Fibroblast of villous mesenchyme (primary cell): ENCODE data around the gene SBF2. TPM values are rescaled to one million over a fixed set of nuclear protein-coding genes. Genes with fewer than 3 reads are reported as not detected.
A peak's percentile ranks its signal among the peaks of the same experiment; 100 is the strongest.

Experiments
- DNase-seq: peaks from one replicate; pipeline ENCODE4 v3.0.0-alpha.2; 2010; ENCODE audit warnings: low read depth
- H3K4me3 ChIP-seq: 2 replicates; pipeline ENCODE4 v1.5.1; 2011; ENCODE audit warnings: low read depth, mild to moderate bottlenecking, low read length
- CTCF ChIP-seq: IDR thresholded peaks from 2 replicates; pipeline ENCODE4 v1.5.1; 2012; ENCODE audit warnings: low read depth, mild to moderate bottlenecking, low read length; ENCODE audit not compliant: insufficient read depth
- total RNA-seq: library from RNA; depleted of rRNA; stranded (reverse); fragments of >200 nt; gene quantifications from 2 replicates; pipeline ENCODE4 v1.2.3, GENCODE V29; 2012

SBF2 gene
- total RNA-seq, 1 donor, result 35.0 TPM

DNA sequence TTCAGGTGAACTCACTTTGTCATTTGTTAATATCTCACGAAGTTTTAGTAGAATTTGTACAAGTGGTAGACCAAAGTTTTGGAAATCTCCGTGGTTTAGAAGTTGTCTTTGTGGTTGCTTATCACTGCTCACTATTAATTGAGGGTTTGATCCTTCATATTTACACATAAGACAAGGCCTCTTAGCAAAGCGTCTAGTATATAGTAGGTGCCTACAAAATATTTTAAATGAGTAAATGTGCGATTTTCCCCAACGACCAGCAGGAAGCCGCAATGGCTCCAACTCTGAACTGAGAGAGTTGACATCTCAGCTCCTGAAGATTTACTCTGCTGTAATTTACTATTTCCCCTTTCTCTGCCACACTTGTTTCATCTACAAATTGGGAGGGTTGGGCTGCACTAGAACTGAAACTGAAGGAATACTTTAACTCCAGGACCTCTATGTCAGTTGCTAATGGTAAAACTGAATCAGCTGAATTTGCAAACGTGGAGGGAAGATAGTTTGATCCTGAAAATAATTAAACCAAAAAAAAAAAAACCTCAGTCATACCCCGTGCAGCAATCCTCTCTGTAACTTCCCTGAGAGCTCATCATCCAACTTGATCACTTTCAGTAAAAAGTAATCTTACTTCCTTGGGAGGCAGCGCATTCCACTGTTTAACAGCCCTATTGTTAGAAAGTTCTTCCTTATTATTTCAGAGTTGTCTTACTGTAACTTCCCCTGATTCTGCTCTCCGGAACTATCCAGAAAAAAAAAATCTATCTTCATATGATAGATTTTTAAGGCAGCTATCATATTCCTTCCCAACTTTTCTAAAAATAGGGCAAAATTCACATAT is 1.3 kb upstream of the SBF2 start:
- DNase-seq, result no peak
- peak overlapping the region; percentile 77 for H3K4me3 ChIP-seq
- TF ChIP-seq CTCF, result no peak

GRCh38 chr11:10294290-10294953 is 403 bp upstream of the SBF2 start:
- no peak for TF ChIP-seq CTCF
- peak overlapping the region; percentile 77 for H3K4me3 ChIP-seq
- DNase-seq, result peak; percentile 95

DNA sequence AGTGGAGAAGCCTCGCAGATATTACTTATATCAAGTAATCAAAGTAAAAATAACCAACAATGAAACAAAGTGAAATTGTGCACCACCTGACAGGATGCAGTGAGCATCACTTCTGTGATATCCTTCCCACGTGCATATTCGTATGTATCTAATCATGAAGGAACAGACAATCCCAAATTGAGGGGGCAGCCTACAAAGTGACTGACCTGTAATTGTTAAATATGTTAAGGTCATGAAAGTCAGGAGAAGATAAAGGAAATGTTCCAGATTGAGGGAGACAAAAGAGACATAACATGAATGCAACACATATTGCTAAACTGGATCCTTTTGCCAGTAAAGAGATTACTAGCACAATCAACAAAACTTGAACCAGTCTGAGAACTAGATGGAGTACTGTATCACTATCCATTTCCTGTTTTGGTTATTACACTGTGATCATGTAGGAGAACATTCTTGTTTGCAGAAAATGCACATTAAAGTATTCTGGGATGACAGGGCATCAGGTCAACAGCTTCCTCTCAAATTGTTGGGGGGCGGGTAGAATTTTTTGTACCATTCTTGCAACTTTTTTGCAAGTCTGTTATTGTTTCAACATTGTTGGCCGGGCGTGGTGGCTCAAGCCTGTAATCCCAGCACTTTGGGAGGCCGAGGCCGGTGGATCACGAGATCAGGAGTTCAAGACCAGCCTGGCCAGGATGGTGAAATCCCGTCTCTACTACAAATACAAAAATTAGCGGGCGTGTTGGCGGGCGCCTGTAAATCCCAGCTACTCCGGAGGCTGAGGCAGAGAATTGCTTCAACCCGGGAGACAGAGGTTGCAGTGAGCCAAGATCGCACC is 2.0 kb downstream of the SBF2 start:
- no peak for TF ChIP-seq CTCF
- H3K4me3 ChIP-seq, result peak overlapping the region; percentile 77
- peak; percentile 87 for DNase-seq

GRCh38 chr11:10289765-10290380 is 4.1 kb downstream of the SBF2 start:
- no peak overlapping the region for H3K4me3 ChIP-seq
- TF ChIP-seq CTCF, result no peak
- DNase-seq, result no peak

GRCh38 chr11:10288881-10289764 is 4.9 kb downstream of the SBF2 start:
- TF ChIP-seq CTCF, result no peak
- no peak for DNase-seq
- H3K4me3 ChIP-seq, result no peak overlapping the region
